ENCODE results near the gene PEMT. TPM values are rescaled to one million over a fixed set of nuclear protein-coding genes. Genes with fewer than 3 reads are reported as not detected.

The PEMT gene
- total and polyA plus RNA-seq, 10 donors = 8.9 to 21.3 (median 14.8) TPM

DNA sequence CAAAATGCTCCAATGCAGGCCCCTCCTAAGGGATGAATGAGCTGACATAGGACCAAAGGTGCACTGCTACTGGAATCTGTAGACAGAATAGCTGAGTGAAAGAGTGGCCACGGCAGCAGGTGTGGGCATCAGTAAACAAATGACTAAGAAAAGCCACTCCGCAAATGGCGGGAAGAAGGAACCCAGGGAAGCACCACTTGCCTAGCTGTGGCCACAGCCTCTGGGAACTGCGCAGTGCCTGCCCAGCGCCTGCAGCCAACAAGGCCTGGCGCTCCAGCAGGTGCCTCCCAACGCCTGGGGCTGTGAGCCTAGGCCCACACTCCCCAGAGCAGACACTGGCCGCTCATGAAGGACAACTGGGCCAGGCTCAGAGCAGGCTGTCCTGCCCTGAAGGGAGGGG lies 11.8 kb downstream of the PEMT start:
- Histone ChIP-seq H3K9me3 (no peaks in the 10 kb centered on the region), H3K27me3 (replicated peaks in 1 of 7) (no peaks in the 10 kb centered on the region), H3K36me3 (peaks cover 0 to 26% (median 9%) of the 10 kb centered on the region in 6 donors), H3K4me3 (no peak overlapping the region), H3K4me1 (no peaks in the 10 kb centered on the region), H3K27ac (no peak overlapping the region)
- no peak for DNase-seq
- no peak for TF ChIP-seq POLR2A (IDR thresholded peaks at IDR 0.05)
- TF ChIP-seq POLR2AphosphoS5 (IDR thresholded peaks at IDR 0.05) = no peak
- TF ChIP-seq, protein P1, sequence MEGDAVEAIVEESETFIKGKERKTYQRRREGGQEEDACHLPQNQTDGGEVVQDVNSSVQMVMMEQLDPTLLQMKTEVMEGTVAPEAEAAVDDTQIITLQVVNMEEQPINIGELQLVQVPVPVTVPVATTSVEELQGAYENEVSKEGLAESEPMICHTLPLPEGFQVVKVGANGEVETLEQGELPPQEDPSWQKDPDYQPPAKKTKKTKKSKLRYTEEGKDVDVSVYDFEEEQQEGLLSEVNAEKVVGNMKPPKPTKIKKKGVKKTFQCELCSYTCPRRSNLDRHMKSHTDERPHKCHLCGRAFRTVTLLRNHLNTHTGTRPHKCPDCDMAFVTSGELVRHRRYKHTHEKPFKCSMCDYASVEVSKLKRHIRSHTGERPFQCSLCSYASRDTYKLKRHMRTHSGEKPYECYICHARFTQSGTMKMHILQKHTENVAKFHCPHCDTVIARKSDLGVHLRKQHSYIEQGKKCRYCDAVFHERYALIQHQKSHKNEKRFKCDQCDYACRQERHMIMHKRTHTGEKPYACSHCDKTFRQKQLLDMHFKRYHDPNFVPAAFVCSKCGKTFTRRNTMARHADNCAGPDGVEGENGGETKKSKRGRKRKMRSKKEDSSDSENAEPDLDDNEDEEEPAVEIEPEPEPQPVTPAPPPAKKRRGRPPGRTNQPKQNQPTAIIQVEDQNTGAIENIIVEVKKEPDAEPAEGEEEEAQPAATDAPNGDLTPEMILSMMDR (IDR thresholded peaks at IDR 0.05 in 8 of 11, conservative IDR thresholded peaks at IDR 0.05 in 3 of 11) = no peak
- 88 to 95% (median 93%) methylated on average over 8 of the region's 8 CpGs for WGBS, 5 donors
- intact Hi-C loops (cut with DNase I; ENCODE audit: low total_unique reads) = no loop called here

DNA sequence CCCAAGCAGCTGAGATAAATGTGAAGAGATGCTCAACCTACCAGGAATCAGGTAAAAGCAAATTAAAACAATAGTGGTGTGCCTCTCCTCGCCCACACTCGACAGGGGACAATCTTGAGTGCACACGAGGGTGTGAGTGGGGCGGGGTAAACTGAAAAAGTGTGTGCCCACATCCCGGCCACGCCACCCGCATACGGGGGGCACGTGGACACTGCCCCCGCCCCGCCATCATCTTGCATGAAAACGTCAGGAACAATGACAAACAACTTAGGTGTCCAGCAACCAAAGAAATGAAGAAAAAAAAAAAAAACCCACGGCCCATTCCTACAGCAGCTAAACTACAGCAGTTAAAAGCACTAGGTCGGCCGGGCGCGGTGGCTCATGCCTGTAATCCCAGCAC lies 14.1 kb downstream of the PEMT start:
- Histone ChIP-seq H3K27ac (no peak overlapping the region), H3K4me1 (no peaks in the 10 kb centered on the region), H3K4me3 (no peak overlapping the region), H3K36me3 (peaks cover 0 to 30% (median 10%) of the 10 kb centered on the region in 6 donors), H3K27me3 (replicated peaks in 1 of 7) (no peaks in the 10 kb centered on the region), H3K9me3 (no peaks in the 10 kb centered on the region)
- TF ChIP-seq, protein P1 (IDR thresholded peaks at IDR 0.05 in 8 of 11, conservative IDR thresholded peaks at IDR 0.05 in 3 of 11) = no peak
- TF ChIP-seq POLR2AphosphoS5 (IDR thresholded peaks at IDR 0.05) (no peak), POLR2A (IDR thresholded peaks at IDR 0.05) (no peak)
- intact Hi-C loops (cut with DNase I; ENCODE audit: low total_unique reads) = no loop called here
- DNase-seq = no peak
- 91 to 94% (median 93%) methylated on average over 17 of the region's 17 CpGs for WGBS, 5 donors

DNA sequence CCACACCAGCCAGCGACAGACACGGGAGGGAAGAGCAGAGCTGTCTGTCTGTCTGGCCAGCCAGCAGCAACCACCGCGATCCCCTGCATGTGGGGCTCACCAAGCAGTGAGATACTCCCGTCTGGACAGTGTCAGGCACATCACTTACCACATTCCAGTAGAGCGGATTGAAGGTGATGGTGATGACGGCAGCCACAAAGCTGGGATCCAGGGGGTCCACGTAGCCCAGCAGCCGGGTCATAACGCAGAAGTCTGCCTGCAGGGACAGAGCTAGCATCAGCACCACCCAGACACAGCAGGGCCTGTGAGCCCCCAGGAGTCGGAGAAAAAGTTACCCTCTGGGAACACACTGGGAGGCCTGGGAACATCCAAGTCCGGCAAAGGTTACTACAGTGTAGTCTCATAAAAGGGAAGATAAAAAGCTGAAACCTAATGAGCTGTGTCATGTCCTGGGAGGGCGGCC lies 14.7 kb downstream of the PEMT start:
- DNase-seq = no peak
- Histone ChIP-seq H3K27me3 (replicated peaks in 1 of 7) (no peaks in the 10 kb centered on the region), H3K9me3 (no peaks in the 10 kb centered on the region), H3K4me3 (no peak overlapping the region), H3K4me1 (peaks cover 0 to 4% (median 0%) of the 10 kb centered on the region in 6 donors), H3K36me3 (peaks cover 0 to 30% (median 10%) of the 10 kb centered on the region in 6 donors), H3K27ac (no peak overlapping the region)
- TF ChIP-seq POLR2AphosphoS5 (IDR thresholded peaks at IDR 0.05) (no peak), POLR2A (IDR thresholded peaks at IDR 0.05) (no peak)
- TF ChIP-seq, protein P1 (IDR thresholded peaks at IDR 0.05 in 8 of 11, conservative IDR thresholded peaks at IDR 0.05 in 3 of 11) = no peak
- WGBS, 5 donors = 86 to 93% (median 90%) methylated on average over 10 to 13 of the region's 13 CpGs
- intact Hi-C loops (cut with DNase I; ENCODE audit: low total_unique reads) = no loop called here

DNA sequence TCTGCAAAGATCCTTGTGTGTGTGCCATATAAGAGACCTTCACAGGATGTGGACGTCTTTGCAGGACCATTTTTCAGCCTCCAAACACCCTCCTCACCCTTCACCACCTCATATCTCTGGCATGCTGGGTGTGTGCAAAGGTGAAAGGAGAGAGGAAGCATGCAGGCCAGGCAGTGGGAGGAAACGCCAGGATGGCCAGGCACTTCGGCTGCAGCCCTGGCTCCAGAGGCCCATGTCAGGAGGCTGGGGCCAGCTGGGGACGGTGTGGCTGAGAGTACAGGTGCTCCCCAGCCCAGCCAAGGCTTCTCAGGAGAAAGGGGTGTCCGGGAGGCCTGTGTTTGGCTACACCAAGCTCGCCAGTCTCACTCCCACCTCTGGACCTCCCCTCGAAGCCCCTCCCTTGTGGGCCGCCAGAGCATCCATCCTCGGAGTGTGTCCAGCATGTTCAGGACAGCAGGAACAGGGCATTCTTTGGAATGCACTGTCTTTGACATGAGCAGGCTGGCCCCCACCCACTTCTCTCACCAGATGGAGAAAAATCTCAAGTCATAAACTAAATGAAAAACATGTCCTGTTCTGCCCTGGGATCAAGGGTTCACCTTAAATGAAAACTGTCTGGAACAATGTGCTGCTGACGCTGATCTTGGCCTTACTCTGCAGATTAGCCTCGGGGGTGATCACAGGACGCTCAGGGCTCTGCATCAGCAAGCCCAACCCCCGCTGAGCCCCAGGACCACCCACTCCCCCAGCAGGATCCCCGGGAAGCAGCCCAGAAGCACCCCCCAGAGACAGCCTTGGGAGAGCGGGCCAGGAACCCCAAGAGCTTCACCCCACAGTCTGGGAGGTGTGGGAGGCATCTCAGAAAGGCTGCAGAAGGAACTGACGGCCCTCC lies 15.9 kb downstream of the PEMT start:
- DNase-seq = no peak
- Histone ChIP-seq H3K4me1 (peaks cover 0 to 15% (median 3%) of the 10 kb centered on the region in 6 donors), H3K4me3 (no peak overlapping the region), H3K27ac (no peak overlapping the region), H3K27me3 (replicated peaks in 1 of 7) (no peaks in the 10 kb centered on the region), H3K9me3 (no peaks in the 10 kb centered on the region), H3K36me3 (peaks cover 0 to 31% (median 10%) of the 10 kb centered on the region in 6 donors)
- intact Hi-C loops (cut with DNase I; ENCODE audit: low total_unique reads) = no loop called here
- TF ChIP-seq, protein P1 (IDR thresholded peaks at IDR 0.05 in 8 of 11, conservative IDR thresholded peaks at IDR 0.05 in 3 of 11) = no peak
- no peak for TF ChIP-seq POLR2AphosphoS5 (IDR thresholded peaks at IDR 0.05)
- 72 to 92% (median 86%) methylated on average over 14 to 16 of the region's 16 CpGs for WGBS, 5 donors
